Caki2 (cell line): ENCODE measurements around the gene ENPP7. TPM values are rescaled to one million over a fixed set of nuclear protein-coding genes. Genes with fewer than 3 reads are reported as not detected.

Experiments used
- DNase-seq: peaks from one replicate; pipeline ENCODE4 v3.0.0-alpha.2; 2015; ENCODE audit warnings: low read depth
- in situ Hi-C: cut with HindIII; loops from 2 replicates; pipeline ENCODE4 v1.10.0; 2016; ENCODE audit warnings: low sequenced_read_pairs, low pct_unique_long_range_greater_than_20kb, mixed read lengths
- total RNA-seq: library from RNA; depleted of rRNA; stranded (reverse); fragments of >200 nt; shearing (Covaris generic); gene quantifications from 2 replicates; pipeline ENCODE4 v1.2.3, GENCODE V29; 2014; ENCODE audit warnings: low replicate concordance

Gene ENPP7
- total RNA-seq, 1 experiment from 2014 or later: not detected

GRCh38 chr17:79699386-79700036 lies 31.2 kb upstream of the ENPP7 start:
- DNase-seq: no peak
- in situ Hi-C loops: no loop called here

DNA sequence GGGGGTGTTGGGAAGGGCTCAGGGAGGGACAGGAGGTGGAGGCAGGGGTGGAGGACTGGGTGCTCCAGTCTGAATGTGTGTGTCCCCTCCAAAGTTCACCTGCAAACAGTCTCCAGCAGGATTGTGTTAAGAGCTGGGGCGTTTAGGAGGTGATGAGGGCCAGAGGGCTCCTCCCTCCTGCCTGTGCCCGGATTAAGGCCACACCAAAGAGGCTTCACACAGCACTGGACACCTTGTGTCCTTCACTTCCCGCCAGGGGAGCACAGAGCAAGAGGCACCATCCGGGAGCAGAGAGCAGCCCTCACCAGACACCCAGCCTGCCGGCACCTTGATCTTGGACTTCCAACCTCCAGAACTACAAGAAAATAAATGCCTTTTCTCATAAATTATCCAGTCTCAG lies 30.2 kb upstream of the ENPP7 start:
- in situ Hi-C loops: no loop called here
- no peak for DNase-seq

DNA sequence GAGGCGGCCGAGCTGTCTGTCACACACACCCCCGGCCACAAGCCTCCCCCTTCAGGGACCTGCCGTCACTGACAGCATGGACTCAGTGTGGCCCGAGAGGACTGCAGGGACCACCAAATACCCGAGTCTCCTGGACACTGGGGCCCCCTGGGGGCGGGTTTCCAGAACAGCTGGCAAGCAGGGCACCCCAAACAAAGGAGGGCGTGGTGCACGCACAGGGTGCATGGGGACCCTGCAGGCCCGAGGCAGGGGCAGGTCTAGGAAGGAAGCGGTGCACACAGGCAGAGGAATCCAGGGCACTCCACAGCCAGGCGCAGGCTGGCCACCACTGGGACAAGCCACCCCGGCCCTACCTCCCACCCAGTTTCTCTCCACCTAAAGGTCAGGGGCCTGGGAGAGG lies 28.7 kb upstream of the ENPP7 start:
- in situ Hi-C loops: no loop called here
- DNase-seq: no peak

GRCh38 chr17:79702550-79703236 lies 28.1 kb upstream of the ENPP7 start:
- in situ Hi-C loops: no loop called here
- DNase-seq: no peak

GRCh38 chr17:79704691-79705090 lies 26.1 kb upstream of the ENPP7 start:
- in situ Hi-C loops: no loop called here
- DNase-seq: no peak

DNA sequence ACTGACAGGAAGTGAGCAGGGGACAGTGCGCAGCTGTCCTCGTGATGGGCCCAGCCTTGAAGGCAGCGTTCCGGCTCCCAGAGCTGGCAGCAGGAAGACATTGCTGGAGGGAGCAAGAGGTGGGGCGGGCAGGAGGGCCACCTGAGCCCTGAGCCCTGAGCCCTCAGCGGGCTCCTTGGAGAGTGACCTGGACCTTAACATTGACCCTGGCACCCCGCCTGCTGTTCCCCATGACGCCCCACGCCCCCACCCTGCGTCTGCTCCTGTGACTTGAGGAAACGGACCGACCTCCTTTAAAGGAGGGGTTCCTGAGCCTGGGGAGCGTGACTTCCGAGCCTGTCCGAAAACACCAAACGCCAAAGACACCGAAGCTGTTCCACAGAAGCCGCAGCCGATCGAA lies 25.1 kb upstream of the ENPP7 start:
- in situ Hi-C loops: no loop called here
- DNase-seq: no peak

- DNase-seq: no peak
- in situ Hi-C loops: no loop called here
Measured at GRCh38 chr17:79706931-79707850, 23.6 kb upstream of the ENPP7 start.

DNA sequence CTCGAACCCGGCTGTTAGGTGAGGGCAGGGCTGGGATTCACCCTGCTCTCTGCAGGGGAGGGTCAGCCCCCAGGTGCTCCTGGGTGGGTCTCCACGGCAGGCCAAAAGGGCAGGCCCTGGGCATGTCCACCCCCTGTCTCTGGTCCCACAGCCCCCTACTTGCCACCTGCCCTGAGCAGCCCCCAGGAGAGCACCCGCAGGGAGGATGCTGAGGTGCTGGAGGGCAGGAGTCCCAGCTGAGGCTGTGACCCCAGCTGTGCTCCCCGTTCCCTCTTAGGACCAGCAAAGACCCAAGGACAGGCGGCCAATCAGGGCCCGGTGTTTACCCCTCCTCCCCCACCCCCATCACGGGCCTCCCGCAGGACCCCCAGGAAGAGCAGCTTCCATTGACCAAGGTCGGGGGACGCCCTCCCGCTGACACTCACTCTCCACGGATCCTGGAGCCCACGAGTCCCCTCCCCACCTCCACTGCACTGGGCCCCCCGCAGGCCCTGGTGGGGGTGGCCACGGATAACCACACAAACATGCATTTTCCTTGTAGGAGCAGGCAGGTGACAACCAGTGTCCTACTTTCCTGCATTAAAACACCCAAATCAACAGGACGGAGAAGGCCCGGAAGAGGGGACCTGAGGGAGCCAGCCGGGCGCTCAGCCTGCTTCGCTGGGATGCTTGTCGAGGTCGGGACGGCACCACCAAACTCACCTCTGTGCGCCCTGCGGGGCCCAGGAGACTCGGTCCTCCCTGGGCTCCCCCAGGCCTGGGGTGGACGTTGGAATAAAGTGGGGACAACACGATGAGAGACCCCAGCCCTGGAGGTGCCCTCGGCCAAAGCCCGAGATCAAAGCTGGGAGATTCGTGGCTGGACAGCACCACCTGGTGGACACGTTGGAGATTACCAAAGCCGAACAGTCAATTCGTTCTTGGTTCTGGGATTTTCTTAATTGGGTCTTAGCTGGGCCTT lies 22.5 kb upstream of the ENPP7 start:
- in situ Hi-C loops: no loop called here

DNA sequence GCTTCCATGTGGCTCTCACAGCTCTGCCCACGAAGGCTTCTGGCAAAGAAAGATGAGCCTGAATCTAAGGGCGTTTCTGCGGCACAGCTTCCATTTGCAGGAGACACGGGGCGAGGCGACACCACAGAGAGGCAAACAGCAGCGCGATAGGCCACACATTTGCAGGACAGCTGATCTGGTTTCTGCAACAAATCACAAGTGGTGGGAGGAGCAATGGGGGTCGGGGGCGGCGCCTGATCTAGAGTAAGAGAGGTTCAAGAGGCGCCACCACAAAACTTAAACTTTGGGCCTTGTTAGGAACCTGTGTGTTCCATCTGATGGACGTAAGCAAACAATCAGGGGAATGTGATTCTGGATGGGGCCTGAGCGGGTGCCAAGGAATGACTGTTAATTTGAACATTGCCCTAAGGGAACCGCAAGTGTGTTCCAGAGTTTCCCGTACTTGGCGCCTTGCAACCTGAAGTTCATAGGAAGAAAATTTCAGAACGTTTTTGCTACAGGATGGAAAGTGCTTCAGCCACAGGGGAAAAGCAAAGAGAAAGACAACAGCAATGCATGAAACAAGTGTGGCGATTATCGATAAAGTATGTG lies 18.9 kb upstream of the ENPP7 start:
- in situ Hi-C loops: no loop called here
- no peak for DNase-seq

More for the DNA sequence above, 22.5 kb upstream of the ENPP7 start:
- peak; percentile 24 for DNase-seq

GRCh38 chr17:79713391-79713790 lies 17.4 kb upstream of the ENPP7 start:
- in situ Hi-C loops: no loop called here
- DNase-seq: no peak

GRCh38 chr17:79714176-79715097 lies 16.3 kb upstream of the ENPP7 start:
- in situ Hi-C loops: no loop called here
- no peak for DNase-seq

DNA sequence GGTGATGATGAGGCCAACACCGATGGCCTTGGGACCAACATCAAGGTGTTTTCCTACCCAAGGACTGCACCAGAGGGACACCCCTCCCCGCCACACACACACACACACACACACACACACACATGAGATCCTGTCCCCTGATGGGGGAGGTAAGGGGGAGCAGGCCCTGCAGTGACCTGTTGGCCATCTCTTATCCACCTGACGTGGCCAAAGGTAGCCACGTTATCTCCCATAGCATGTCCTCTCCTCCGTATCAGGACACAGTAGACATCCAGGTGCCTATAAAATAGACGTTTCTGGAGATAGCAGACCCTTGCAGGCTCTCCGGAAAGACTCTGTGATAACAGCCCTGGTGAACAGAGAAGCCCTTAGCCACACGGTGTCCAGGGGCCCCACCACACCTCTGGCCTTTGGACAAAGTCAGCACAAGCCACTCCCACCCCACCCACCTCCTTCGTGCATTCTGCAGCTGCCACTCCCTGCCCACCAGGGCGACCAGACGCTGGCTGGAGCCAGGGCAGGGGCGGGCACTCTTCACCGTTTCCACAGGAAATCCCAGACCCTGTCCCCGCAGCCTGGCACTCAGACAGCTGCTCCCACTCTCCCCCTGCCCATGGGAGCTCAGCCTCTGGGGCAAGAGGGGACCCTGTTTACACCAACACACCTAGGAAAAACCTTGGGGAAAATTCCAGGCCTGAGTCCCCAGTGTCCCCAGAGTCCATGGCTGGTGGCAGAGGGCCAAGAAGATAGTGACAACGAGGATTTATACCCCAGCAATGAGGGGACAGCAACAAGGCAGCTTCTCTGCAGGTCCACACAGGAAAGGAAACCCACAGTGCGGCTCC lies 15.4 kb upstream of the ENPP7 start:
- in situ Hi-C loops: no loop called here
- no peak for DNase-seq

DNA sequence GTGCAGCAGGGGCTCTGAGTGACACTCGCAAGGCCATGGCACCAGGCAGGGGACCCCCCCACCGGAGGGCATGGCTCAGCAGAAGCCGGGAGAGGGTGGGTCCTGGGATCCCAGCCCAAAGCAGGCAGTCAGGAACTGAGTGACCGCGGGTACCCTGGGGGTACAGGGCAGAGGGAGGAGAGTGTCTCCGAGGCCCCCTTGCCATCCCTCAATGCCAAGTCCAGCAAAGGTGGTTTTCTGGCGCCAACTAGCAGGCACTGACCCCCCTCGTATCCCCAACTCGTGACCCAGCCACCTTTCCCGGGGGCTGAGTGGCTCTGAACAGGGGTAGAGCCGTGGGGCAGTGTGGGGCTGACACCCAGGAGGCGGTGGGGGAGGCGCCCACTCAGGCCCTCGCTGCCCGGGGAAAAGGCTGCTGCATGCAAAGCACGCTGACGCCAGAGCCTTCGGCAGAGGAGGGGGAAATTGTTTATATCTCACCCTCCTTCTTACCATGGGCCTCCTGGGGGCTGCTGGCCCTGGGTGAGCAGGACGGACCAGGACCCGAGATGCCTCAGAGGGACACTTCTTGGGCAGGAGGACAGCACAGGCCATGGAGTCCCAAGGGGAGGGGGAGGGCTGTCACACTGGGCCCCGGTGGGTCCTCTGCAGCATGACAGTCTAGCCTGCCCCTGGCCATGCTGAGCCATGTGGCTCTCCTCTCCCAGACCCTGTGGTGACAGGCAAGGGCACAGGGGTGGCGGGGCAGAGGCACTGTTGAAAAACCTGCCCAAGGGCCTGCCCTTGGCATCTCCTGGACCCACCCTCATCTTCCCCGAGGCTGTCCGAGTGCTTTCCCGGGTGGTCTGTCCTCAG lies 14.6 kb upstream of the ENPP7 start:
- DNase-seq: no peak
- in situ Hi-C loops: no loop called here

DNA sequence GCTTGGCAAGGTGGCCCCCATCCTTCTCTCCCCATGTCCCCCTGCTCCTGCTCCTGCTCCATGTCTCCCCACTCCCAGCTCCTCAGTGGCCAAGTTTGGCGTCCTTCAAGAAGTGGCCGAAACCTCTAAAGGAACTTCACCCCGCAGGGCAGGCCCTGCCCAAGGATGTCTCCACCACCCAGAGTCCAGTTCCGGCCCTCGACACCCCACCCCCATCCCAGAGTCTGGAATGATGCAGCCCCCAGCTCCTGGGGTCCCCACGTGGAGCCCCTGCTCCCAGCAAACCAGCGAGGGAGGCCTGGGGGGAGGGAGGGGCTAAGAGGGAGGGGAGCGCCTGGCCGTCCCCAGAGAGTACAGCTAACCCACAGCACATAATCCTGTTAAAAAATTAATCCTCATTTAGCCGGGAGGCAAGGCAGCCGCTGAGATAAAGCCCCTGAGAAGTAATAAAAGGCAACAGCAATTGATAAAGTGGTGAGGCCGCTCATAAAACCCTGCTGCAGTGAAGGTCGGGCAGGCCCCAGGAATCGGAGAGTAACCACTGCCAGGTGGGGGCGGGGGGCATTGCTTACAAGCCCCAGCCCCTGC lies 9.9 kb upstream of the ENPP7 start:
- DNase-seq: no peak
- in situ Hi-C loops: no loop called here
